ENCODE measurements around the gene ARHGAP22.

The ARHGAP22 gene

GRCh38 chr10:48495282-48496045 lies 109.4 kb downstream of the ARHGAP22 start:
- no peak for DNase-seq

- DNase-seq: no peak
Measured at GRCh38 chr10:48494611-48495010, 110.3 kb downstream of the ARHGAP22 start.

GRCh38 chr10:48494073-48494472 lies 110.8 kb downstream of the ARHGAP22 start:
- DNase-seq: no peak

DNA sequence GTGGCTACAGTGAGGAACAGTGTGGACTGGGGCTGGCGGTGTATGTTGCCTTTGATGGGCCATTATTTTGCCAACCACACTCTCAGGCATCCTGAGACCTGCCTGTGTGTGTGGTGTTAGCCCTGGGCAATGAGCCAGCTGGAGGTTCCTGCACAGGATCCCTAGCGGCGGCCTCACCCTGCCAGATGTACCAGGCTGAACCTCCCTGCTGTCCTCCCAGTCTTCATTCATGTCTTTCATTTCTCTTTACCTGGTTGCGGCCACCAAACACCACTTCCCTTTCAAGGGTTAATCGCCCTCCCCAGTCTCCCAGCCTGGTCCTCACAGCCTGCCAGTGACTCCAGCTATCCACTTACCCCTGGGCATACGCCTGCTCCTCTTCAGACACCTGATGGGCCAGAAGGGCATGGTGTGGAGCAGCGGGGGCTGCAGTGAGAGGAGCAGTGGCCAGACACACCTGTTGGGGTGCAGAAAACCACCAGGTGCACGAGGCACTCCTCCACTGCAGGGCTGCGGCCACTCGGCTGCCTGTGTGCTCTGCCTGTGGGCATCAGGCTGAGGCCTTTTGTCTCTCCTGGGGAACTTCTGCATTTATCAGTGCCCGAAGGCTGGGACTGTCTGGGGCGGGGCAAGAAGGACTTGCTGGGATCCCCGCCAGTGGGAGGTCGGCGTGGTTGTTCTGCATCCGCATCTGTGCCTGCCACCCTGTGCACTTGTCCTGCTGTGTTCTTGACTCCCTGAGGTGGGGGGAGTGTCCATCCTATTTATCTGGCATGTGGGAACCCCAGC lies 111.6 kb downstream of the ARHGAP22 start:
- DNase-seq: no peak

GRCh38 chr10:48492201-48492600 lies 112.7 kb downstream of the ARHGAP22 start:
- no peak for DNase-seq

GRCh38 chr10:48491392-48492139 lies 113.3 kb downstream of the ARHGAP22 start:
- DNase-seq: no peak

GRCh38 chr10:48490946-48491345 lies 113.9 kb downstream of the ARHGAP22 start:
- no peak for DNase-seq

DNA sequence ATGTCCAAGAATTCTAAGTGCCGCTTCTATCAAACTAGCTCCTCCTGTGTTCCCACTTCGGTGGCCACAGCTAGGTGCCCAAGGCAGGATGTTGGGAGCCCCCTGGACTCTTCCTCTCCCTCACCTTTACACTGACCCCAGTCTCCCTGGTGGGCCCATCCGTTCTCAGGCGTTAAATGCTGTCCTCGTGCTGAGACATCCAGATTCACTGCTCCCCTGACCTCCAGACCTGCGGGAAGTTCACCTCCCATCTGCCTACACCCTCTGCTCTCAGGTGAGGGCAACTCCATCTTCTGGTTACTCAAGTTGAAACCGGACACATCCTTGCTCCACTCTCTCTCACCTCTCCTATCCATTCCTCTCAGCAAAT lies 114.3 kb downstream of the ARHGAP22 start:
- DNase-seq: no peak

DNA sequence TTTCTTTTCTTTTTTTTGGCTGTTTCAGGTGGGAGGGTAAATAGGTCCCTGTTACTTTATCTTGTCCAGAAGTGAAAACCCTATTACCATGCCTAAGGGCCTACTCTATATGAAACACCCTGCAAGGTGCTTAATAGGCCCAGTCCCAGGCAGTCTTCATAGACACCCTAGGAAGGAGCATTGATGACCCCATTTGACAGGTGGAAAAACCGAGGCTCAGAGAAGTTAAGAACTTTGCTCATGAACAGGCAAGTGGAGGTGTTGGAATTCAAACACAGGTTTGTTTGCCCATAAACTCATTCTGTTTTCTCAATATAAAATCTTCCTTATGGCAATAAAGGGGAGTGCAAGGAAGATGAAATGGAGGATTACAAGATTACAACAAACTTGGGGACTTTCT lies 115.8 kb downstream of the ARHGAP22 start:
- DNase-seq: no peak

GRCh38 chr10:48487244-48487643 lies 117.6 kb downstream of the ARHGAP22 start:
- no peak for DNase-seq

DNA sequence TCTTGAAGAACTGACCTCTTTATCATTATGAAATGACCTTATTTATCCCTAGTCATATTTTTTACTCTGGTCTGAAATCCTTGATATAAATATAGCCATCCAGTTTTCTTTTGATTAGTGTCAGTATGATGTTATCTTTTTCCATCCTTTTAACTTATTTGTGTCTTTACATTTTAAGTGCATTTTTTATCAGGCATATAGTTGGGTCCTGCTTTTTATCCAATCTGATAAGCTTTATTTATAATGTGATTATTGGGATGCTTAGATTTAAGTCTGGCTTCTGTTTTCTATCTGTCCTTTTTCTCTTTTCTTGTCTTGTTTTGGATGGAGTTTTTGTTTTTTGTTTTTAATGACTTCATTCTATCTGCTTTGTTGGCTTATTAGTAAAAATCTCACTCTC lies 119.2 kb downstream of the ARHGAP22 start:
- DNase-seq: no peak

DNA sequence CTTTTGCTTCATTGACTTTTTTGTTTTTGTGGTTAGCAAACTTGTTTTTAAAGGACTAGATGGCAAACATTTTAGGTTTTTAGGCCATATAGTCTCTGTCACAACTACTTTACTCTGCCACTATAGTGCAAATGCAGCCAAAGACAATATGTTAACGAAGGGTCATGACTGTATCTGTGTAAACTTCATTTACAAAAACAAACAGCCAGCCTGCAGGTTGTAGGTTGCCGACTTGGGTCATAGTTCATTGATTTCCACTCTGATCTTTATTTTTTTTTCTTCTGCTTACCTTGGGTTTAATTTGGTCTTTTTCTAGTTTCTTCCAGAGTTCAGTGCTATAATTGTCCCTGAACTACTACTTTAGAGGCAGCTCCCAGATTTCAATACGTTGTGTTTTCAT lies 120.0 kb downstream of the ARHGAP22 start:
- no peak for DNase-seq

DNA sequence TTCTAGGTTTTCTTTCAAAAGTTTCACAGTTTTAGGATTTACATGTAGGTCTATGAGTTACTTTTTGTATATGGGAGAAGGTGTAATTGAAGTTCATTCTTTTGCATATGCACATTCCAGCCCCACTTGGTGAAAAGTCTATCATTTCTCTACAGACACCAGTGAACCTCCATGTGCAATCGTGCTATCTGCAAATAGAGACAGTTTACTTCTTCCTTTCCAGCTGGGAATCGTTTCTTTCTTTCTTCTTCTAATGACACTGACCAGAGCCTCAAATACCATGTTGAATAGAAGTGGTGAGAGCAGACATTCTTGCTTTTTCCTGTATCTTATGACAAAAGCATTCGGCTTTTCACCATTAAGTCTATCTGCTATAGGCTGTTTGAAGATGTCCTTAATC lies 122.7 kb downstream of the ARHGAP22 start:
- no peak for DNase-seq

- DNase-seq: no peak
Measured at GRCh38 chr10:48481385-48481784, 123.5 kb downstream of the ARHGAP22 start.

- no peak for DNase-seq
Measured at GRCh38 chr10:48480397-48481374, 124.2 kb downstream of the ARHGAP22 start.

DNA sequence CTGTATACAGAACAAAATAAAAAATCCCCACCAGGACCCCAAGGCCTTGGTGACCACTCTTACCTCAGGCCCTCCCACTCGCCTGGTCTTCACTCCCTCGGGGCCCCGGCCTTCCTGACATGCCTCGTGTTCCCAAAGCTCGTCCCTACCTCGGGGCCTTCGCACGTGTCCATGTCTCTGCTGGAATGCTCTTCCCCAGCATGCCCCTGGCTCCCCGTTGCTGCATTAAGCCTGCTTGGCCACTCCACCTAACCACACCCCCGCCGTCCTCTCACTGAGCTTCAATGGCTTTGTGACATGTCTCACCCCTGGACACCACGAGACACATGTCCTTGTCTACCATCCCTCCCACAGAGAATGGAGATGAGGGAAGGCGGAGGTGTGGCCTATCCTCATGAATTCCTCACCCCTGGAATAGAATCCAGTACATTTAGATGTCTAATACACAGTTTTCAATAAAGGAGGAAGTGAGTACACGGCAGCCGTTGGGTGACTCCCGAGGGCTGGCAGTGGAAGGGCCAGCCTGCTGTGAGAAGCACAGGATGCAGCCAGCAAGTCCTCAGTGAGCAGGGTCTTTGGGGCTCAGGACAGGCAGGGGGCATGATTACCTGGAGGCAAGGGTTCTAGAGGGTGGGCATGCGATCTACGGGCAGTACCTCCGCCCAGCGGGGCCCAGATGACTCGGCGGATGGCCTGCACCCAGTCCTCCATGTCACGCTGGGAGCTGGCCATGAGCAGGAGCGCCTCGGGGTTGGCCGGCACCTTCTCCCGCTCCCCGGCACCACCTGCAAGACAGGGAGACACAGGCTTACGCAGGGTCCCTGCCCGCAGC lies 125.7 kb downstream of the ARHGAP22 start:
- no peak for DNase-seq

DNA sequence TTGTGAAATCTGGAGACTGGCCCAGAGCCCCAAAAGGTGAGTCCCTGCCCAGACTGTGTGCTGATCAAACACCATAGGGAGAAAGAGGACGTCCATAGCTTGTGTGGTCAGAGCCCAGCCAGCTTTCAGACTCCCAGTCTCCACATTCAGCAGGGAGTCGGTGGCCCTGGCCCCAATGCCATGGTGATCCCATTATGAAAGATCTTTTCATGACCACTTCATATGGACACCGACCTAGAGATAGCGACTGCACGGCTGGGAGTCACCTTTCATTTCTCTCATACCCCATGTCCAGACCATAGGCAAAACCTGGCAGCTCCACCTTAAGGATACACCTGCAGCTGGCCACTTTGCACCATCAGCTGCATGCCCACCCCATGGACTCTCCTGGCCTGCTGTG lies 126.4 kb downstream of the ARHGAP22 start:
- no peak for DNase-seq

DNA sequence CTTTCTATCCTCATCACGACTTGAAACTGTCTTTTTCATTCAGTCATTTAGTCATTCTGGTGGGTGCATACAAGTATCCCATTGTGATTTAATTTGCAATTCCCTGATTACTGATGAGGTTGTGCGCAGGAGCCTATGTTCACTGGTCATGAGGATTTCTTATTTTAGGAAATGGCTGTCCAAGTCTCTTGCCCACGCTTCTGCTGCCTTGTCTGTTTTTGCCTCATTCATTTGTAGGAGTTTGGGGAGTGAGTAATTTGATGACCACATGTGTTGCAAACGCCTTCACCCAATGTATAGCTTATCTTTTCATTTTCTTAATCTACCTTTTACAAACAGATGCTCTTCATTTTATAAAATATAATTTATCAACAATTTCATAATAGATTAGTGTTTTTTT lies 127.3 kb downstream of the ARHGAP22 start:
- no peak for DNase-seq

GRCh38 chr10:48477141-48477540 lies 127.7 kb downstream of the ARHGAP22 start:
- no peak for DNase-seq

GRCh38 chr10:48476279-48476982 lies 128.4 kb downstream of the ARHGAP22 start:
- no peak for DNase-seq

DNA sequence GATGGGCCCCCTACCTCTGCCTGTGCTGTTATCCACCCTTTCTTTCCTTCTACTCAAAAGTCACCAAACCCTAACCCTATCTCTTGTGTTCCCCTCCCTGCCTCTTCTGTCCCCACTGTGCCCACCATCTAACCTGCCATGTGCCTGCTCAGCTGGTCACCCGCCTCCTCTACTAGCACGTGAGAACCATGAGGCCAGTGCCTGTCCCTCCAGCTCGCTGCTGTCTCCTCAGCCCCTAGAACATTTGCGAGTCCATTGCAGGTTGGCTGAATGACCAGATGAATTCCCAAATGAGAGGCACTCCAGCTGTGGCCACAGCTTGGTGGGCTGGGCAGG lies 129.0 kb downstream of the ARHGAP22 start:
- no peak for DNase-seq
